ENCODE data around the gene DMAP1.
"Not testable (repeated sequence)": the region's sequence is repeated elsewhere in the genome, so short reads cannot be mapped to it uniquely, and the experiment has no call there.

GRCh38 chr1:44206545-44206944, 6.7 kb upstream of the DMAP1 start:
- not testable (repeated sequence) for TF ChIP-seq REST (tag by site-specific recombination; IDR thresholded peaks at IDR 0.05); ZNF302 (tag by site-specific recombination; IDR thresholded peaks at IDR 0.05; ENCODE audit: low read depth); YY1 (tag by site-specific recombination; IDR thresholded peaks at IDR 0.05); CTCF (tag by site-specific recombination; IDR thresholded peaks at IDR 0.05); BCL11A (tag by site-specific recombination; IDR thresholded peaks at IDR 0.05; ENCODE audit: low read depth); ZNF792 (tag by site-specific recombination; IDR thresholded peaks at IDR 0.05); TCF7L2 (IDR thresholded peaks at IDR 0.05; ENCODE audit: borderline replicate concordance, low read depth, low read length); ZFP3 (tag by site-specific recombination; IDR thresholded peaks at IDR 0.05; ENCODE audit: low read depth); ZNF670 (tag by site-specific recombination; IDR thresholded peaks at IDR 0.05; ENCODE audit: low read depth)

Measured in HEK293 (cell line).